ENCODE data around the gene DDX10. TPM values are rescaled to one million over a fixed set of nuclear protein-coding genes. Genes with fewer than 3 reads are reported as not detected.

DDX10 gene
- total and polyA plus RNA-seq, 3 experiments from 2014 or later: 17.5 to 51.6 (median 49.8) TPM

DNA sequence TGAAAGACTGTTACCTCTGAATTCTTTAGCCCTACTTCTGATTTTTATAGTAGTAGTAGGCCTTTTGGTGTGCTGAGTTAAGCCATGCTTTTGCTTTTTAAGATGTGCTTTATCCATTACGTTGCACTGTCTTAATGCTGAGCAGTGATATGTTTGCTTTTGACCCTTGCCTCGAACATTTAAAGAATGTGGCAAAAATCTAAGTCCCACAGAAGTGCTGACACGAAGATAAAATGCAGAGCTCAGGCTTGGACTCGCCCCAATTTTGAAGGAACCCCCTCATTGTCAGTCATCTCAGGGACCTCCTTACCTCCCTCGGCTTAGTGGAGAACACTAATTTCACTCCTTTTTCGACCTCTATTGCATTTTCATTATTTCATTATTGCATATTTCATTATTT is 272.9 kb downstream of the DDX10 start:
- H3K27ac Mint-ChIP-seq: peak overlapping the region in 1 of 8 donors; percentile 41
- H3K27me3 ChIP-seq (ENCODE audit: insufficient read depth, low read length, poor library complexity, severe bottlenecking): no peaks in the 10 kb centered on the region
- POLR2A ChIA-PET: no interaction called here
- no peaks in the 10 kb centered on the region for H3K27me3 Mint-ChIP-seq
- no peak overlapping the region for H3K4me3 ChIP-seq (ENCODE audit: low read length)
- no peak for DNase-seq
- peaks cover 24 to 30% (median 27%) of the 10 kb centered on the region in 3 donors for H3K36me3 Mint-ChIP-seq
- H3K27ac ChIP-seq (ENCODE audit: low read depth, low read length): no peak overlapping the region
- CTCF ChIA-PET: no interaction called here
- no peaks in the 10 kb centered on the region for H3K9me3 ChIP-seq (ENCODE audit: low read length)
- H3K4me3 Mint-ChIP-seq: no peak overlapping the region
- no peaks in the 10 kb centered on the region for H3K4me1 Mint-ChIP-seq
- no peaks in the 10 kb centered on the region for H3K9me3 Mint-ChIP-seq
- H3K4me1 ChIP-seq (ENCODE audit: insufficient read depth, low read length): no peaks in the 10 kb centered on the region
- no peaks in the 10 kb centered on the region for H3K36me3 ChIP-seq (ENCODE audit: insufficient read depth, low read length)

DNA sequence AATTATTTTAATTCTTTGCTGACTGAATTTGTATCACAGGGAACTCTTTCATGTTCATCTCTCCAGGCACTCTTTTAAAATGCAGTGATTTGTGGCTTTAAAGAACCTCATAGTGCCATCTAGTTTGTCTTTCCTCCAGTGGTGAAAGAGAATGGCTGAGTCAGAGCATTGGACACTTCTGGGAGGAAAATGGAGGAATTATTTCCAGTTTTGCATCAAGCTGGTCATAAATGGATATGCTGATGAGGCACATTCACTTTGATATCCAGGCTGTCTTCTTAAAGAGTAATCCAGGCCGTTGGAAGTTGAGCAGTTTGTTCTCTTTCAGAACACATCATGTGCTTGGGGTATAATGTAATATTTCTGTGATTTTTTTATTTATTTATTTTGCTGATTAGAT is 273.7 kb downstream of the DDX10 start:
- POLR2A ChIA-PET: no interaction called here
- Histone ChIP-seq H3K4me1 (ENCODE audit: insufficient read depth, low read length) (no peaks in the 10 kb centered on the region), H3K36me3 (ENCODE audit: insufficient read depth, low read length) (no peaks in the 10 kb centered on the region), H3K27me3 (ENCODE audit: insufficient read depth, low read length, poor library complexity, severe bottlenecking) (no peaks in the 10 kb centered on the region), H3K27ac (ENCODE audit: low read depth, low read length) (no peak overlapping the region), H3K4me3 (ENCODE audit: low read length) (no peak overlapping the region), H3K9me3 (ENCODE audit: low read length) (no peaks in the 10 kb centered on the region)
- Mint-ChIP-seq H3K27me3 (no peaks in the 10 kb centered on the region), H3K9me3 (no peaks in the 10 kb centered on the region), H3K4me1 (no peaks in the 10 kb centered on the region), H3K36me3 (peaks cover 24 to 28% (median 28%) of the 10 kb centered on the region in 3 donors), H3K27ac (no peak overlapping the region), H3K4me3 (no peak overlapping the region)
- CTCF ChIA-PET: no interaction called here
- no peak for DNase-seq

DNA sequence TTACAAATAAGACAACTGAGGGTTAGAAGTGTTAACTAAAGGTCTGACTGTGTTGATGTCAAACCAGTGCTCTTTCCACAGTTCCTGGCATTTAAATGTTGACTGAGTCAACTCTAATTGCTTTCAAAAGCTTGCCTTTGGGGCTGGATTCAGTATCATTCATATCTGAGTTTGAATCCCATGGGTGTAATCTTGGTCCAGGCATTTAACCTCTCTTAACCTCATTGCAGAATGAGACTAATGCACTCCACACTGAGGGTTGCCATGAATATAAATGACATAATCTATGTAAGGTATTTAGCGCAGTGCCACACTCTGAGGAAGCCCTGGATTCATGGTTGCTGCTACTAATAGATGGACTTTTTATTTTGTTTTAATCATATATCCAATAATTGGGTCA is 274.3 kb downstream of the DDX10 start:
- no peaks in the 10 kb centered on the region for H3K9me3 Mint-ChIP-seq
- Histone ChIP-seq H3K4me1 (ENCODE audit: insufficient read depth, low read length) (no peaks in the 10 kb centered on the region), H3K27ac (ENCODE audit: low read depth, low read length) (no peak overlapping the region), H3K9me3 (ENCODE audit: low read length) (no peaks in the 10 kb centered on the region), H3K27me3 (ENCODE audit: insufficient read depth, low read length, poor library complexity, severe bottlenecking) (no peaks in the 10 kb centered on the region), H3K36me3 (ENCODE audit: insufficient read depth, low read length) (no peaks in the 10 kb centered on the region), H3K4me3 (ENCODE audit: low read length) (no peak overlapping the region)
- no peak overlapping the region for H3K4me3 Mint-ChIP-seq
- no peaks in the 10 kb centered on the region for H3K4me1 Mint-ChIP-seq
- no peaks in the 10 kb centered on the region for H3K27me3 Mint-ChIP-seq
- ChIA-PET CTCF (no interaction called here), POLR2A (no interaction called here)
- H3K27ac Mint-ChIP-seq: no peak overlapping the region
- no peak for DNase-seq
- H3K36me3 Mint-ChIP-seq: peaks cover 24 to 29% (median 27%) of the 10 kb centered on the region in 3 donors

DNA sequence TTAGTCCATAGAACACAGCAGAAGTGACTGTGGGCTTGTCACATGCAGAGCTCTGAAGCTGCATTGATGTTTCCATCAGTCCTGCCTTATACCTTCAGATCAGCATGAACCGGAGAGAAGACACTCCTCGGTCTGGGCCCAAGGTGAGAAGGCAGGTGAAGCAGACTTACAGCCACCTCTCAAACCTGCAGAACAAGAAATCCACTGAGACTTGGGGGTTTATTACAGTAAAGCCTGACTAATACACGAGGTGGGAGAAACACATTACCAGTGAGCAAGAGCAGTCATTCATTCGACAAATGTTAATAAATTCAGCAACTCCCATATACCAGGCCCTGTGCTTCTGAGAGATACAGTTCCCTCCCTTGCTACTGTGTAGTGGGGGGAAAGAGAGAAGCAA is 279.0 kb downstream of the DDX10 start:
- Mint-ChIP-seq H3K27me3 (no peaks in the 10 kb centered on the region), H3K9me3 (peaks cover 0 to 3% (median 0%) of the 10 kb centered on the region in 5 donors), H3K4me3 (peak overlapping the region in 1 of 7 donors; percentile 29), H3K36me3 (peaks cover 33 to 42% (median 36%) of the 10 kb centered on the region in 3 donors), H3K27ac (no peak overlapping the region), H3K4me1 (peaks cover 0 to 3% (median 0%) of the 10 kb centered on the region in 3 donors)
- Histone ChIP-seq H3K36me3 (ENCODE audit: insufficient read depth, low read length) (no peaks in the 10 kb centered on the region), H3K9me3 (ENCODE audit: low read length) (no peaks in the 10 kb centered on the region), H3K4me1 (ENCODE audit: insufficient read depth, low read length) (no peaks in the 10 kb centered on the region), H3K27ac (ENCODE audit: low read depth, low read length) (no peak overlapping the region), H3K27me3 (ENCODE audit: insufficient read depth, low read length, poor library complexity, severe bottlenecking) (no peaks in the 10 kb centered on the region), H3K4me3 (ENCODE audit: low read length) (no peak overlapping the region)
- CTCF ChIA-PET: no interaction called here
- DNase-seq: no peak
- POLR2A ChIA-PET: no interaction called here

DNA sequence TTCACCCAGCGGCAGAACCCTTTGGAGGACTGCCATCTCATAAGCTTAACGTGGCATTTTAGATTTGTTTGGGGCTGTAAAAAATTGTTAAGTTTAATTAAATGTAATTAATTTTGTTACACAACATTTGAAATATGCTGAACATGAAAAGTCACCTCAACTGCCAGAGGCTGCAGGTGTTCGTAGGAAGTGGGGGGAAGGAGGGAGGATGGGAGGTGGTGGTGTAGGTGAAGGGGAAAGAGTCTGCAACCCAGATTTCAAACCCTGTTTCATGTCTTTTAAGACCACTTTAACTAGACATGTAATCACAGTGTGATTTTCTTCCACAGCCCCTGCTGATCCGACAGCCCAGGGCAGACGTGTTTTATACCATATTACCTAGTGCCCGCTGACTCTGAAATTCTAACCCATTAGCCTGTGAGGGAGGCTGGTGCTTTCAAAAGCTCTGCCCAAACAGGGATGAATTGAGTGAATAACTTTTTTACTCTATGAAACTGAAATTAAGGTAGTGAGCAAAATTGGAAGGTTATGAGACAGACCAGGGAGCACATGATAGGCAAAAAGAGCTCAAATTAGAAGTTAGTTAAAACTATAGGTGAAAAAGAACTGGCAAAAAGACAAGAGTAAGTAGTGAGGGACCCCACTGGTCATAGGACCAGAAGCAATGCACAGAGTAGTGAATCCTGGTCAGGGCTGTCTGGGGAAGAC is 279.8 kb downstream of the DDX10 start:
- Histone ChIP-seq H3K4me3 (ENCODE audit: low read length) (no peak overlapping the region), H3K4me1 (ENCODE audit: insufficient read depth, low read length) (no peaks in the 10 kb centered on the region), H3K27ac (ENCODE audit: low read depth, low read length) (no peak overlapping the region), H3K36me3 (ENCODE audit: insufficient read depth, low read length) (no peaks in the 10 kb centered on the region), H3K9me3 (ENCODE audit: low read length) (no peaks in the 10 kb centered on the region), H3K27me3 (ENCODE audit: insufficient read depth, low read length, poor library complexity, severe bottlenecking) (no peaks in the 10 kb centered on the region)
- no peak for DNase-seq
- POLR2A ChIA-PET: no interaction called here
- Mint-ChIP-seq H3K27me3 (no peaks in the 10 kb centered on the region), H3K9me3 (peaks cover 0 to 5% (median 3%) of the 10 kb centered on the region in 5 donors), H3K36me3 (peaks cover 33 to 49% (median 38%) of the 10 kb centered on the region in 3 donors), H3K27ac (no peak overlapping the region), H3K4me1 (peaks cover 0 to 3% (median 0%) of the 10 kb centered on the region in 3 donors), H3K4me3 (no peak overlapping the region)
- CTCF ChIA-PET: no interaction called here

DNA sequence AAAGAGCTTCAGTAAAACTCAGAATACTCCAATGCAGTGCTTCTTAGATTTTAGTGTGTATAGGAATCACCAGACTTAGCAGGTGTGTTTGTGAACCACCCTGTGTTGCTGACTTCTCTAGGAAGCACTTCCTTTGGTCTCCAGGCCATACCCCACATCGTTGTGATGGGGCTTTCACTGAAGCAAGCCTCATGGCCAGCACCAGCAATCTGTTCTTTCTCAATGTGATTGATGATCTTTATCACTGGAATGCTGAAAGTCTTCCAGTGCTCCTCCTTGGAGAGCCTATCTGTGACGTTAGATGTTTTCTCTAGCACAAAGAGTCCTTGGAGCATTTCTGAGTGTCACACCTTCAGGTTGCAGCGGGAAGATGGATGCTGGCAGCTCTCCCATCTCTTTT is 280.5 kb downstream of the DDX10 start:
- DNase-seq: no peak
- peak overlapping the region in 1 of 8 donors; percentile 1 for H3K27ac Mint-ChIP-seq
- no peak overlapping the region for H3K4me3 ChIP-seq (ENCODE audit: low read length)
- H3K27me3 ChIP-seq (ENCODE audit: insufficient read depth, low read length, poor library complexity, severe bottlenecking): no peaks in the 10 kb centered on the region
- ChIA-PET CTCF (no interaction called here), POLR2A (no interaction called here)
- no peaks in the 10 kb centered on the region for H3K27me3 Mint-ChIP-seq
- H3K9me3 ChIP-seq (ENCODE audit: low read length): no peaks in the 10 kb centered on the region
- no peak overlapping the region for H3K27ac ChIP-seq (ENCODE audit: low read depth, low read length)
- peaks cover 0 to 3% (median 0%) of the 10 kb centered on the region in 3 donors for H3K4me1 Mint-ChIP-seq
- H3K36me3 ChIP-seq (ENCODE audit: insufficient read depth, low read length): no peaks in the 10 kb centered on the region
- no peak overlapping the region for H3K4me3 Mint-ChIP-seq
- H3K4me1 ChIP-seq (ENCODE audit: insufficient read depth, low read length): no peaks in the 10 kb centered on the region
- H3K36me3 Mint-ChIP-seq: peaks cover 28 to 52% (median 31%) of the 10 kb centered on the region in 3 donors
- H3K9me3 Mint-ChIP-seq: peaks cover 0 to 6% (median 3%) of the 10 kb centered on the region in 5 donors

DNA sequence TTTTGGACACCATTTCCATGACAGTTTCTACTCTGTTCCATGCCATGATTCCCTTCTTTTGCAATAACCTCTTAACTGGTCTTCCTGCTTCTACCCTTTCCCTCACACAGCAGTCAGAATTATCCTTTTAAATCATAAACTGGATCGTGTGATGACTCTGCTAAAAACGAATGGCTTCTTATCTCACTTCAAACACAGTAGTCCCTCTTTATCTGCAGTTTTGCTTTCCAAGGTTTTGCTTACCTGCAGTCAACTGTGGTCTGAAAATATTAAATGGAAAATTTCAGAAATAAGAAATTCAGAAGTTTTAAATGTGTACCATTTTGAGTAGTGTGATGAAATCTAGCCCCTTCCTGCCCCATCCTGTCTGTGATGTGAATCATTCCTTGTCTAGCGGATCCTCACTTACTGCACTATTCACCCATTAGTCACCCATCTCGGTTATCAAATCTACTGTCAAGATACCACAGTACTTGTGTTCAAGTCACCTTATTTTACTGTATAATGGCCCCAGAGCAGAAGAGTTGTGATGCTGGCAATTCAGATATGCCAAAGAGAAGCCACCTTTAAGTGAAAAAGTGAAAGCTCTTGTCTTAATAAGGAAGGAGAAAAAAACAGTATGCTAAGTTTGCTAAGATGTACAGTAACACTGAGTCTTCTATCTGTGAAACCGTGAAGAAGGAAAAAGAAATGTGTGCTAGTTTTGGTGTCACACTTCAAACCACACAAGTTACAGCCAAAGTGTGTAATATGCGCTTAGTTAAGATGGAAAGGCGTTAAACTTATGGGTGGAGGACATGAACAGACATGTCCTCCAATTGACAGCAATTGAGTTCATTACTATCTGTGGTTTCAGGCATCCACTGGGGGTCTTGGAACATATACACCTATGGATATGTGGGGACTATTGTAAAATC is 283.0 kb downstream of the DDX10 start:
- Mint-ChIP-seq H3K36me3 (peaks cover 17 to 55% (median 17%) of the 10 kb centered on the region in 3 donors), H3K9me3 (peaks cover 0 to 10% (median 3%) of the 10 kb centered on the region in 5 donors)
- no peak overlapping the region for H3K27ac ChIP-seq (ENCODE audit: low read depth, low read length)

More for the DNA sequence above, 283.0 kb downstream of the DDX10 start:
- peak overlapping the region in 1 of 8 donors; percentile 48 for H3K27ac Mint-ChIP-seq
- no peak for DNase-seq
- Histone ChIP-seq H3K4me3 (ENCODE audit: low read length) (no peak overlapping the region), H3K4me1 (ENCODE audit: insufficient read depth, low read length) (no peaks in the 10 kb centered on the region), H3K9me3 (ENCODE audit: low read length) (no peaks in the 10 kb centered on the region), H3K27me3 (ENCODE audit: insufficient read depth, low read length, poor library complexity, severe bottlenecking) (no peaks in the 10 kb centered on the region), H3K36me3 (ENCODE audit: insufficient read depth, low read length) (no peaks in the 10 kb centered on the region)
- H3K27me3 Mint-ChIP-seq: no peaks in the 10 kb centered on the region
- POLR2A ChIA-PET: no interaction called here
- CTCF ChIA-PET: no interaction called here
- no peak overlapping the region for H3K4me3 Mint-ChIP-seq
- H3K4me1 Mint-ChIP-seq: peaks cover 0 to 3% (median 0%) of the 10 kb centered on the region in 3 donors
